H1 (cell line): ENCODE results near the gene ATP1B3. TPM values are rescaled to one million over a fixed set of nuclear protein-coding genes. Genes with fewer than 3 reads are reported as not detected.

Experiments used
- CTCF ChIA-PET: fragments of 300-600 bp; sonication (Branson Sonifier 250); formaldehyde crosslinking; loops from one replicate; lab custom pipeline; 2021; ENCODE audit not compliant: partially characterized antibody; lab: Charles Lee
- POLR2A ChIA-PET: fragments of 300-600 bp; sonication (Branson Sonifier 250); formaldehyde crosslinking; loops from one replicate; lab custom pipeline; 2021; ENCODE audit warnings: inconsistent platforms; ENCODE audit not compliant: partially characterized antibody; lab: Charles Lee
- DNase-seq, 2 experiments: peaks; one replicate each; pipeline versions ENCODE4 v3.0.0 to v3.0.0-alpha.2; 2010 to 2022; ENCODE audit warnings: low spot score in 2 of 2, low read depth in 1 of 2, mixed read lengths in 1 of 2
- FAIRE-seq: peaks from 2 replicates; lab custom pipeline; 2011; peaks lifted over from hg19 to GRCh38; lab: Jason Lieb, UNC
- H2AFZ ChIP-seq: 2 replicates; pipeline ENCODE4 v1.8.1; 2012; ENCODE audit warnings: low read length, inconsistent platforms
- H2AK5ac ChIP-seq: 2 replicates; pipeline ENCODE4 v1.6.1; 2013; ENCODE audit warnings: low read depth, low read length
- H2BK120ac ChIP-seq: replicated peaks from 2 replicates; pipeline ENCODE3; 2013; ENCODE audit warnings: low read depth, low read length, inconsistent platforms
- H2BK12ac ChIP-seq: 2 replicates; pipeline ENCODE4 v1.6.1; 2013; ENCODE audit warnings: low read depth, low read length
- H2BK15ac ChIP-seq: 2 replicates; pipeline ENCODE4 v1.6.1; 2013; ENCODE audit warnings: low read length
- H2BK20ac ChIP-seq: 2 replicates; pipeline ENCODE4 v1.6.1; 2013; ENCODE audit warnings: low read length
- H2BK5ac ChIP-seq: 2 replicates; pipeline ENCODE4 v1.6.1; 2013; ENCODE audit warnings: low read depth, low read length
- H3K14ac ChIP-seq: 2 replicates; pipeline ENCODE4 v1.6.1; 2013; ENCODE audit warnings: inconsistent platforms; ENCODE audit not compliant: insufficient read length
- H3K18ac ChIP-seq: 2 replicates; pipeline ENCODE4 v1.6.1; 2013; ENCODE audit warnings: low read length; ENCODE audit errors: extremely low read depth
- H3K23ac ChIP-seq: 2 replicates; pipeline ENCODE4 v1.6.1; 2013; ENCODE audit warnings: inconsistent platforms; ENCODE audit not compliant: insufficient read length
- H3K23me2 ChIP-seq: 2 replicates; pipeline ENCODE4 v1.6.1; 2013; ENCODE audit warnings: low read depth, low read length
- H3K27ac ChIP-seq: 2 replicates; pipeline ENCODE4 v1.6.1; 2011; ENCODE audit warnings: low read depth, low read length, inconsistent platforms
- H3K27me3 ChIP-seq, 4 experiments: replicated peaks in 1 of 4; 1 replicate in 1 of 4; 2 replicates in 3 of 4; pipeline versions ENCODE4 v1.6.1 to v1.8.1; 2011 to 2013; ENCODE audit warnings: low read length in 3 of 4, mild to moderate bottlenecking in 3 of 4, inconsistent platforms in 2 of 4, mixed read lengths in 2 of 4, moderate library complexity in 1 of 4; ENCODE audit not compliant: control insufficient read depth in 3 of 4, insufficient read depth in 3 of 4; ENCODE audit errors: extremely low read depth in 1 of 4
- H3K36me3 ChIP-seq, 4 experiments: 2 replicates each; pipeline versions ENCODE4 v1.6.1 to v1.8.1; 2011 to 2013; ENCODE audit warnings: mild to moderate bottlenecking in 4 of 4, low read length in 3 of 4, moderate library complexity in 2 of 4, control low read depth in 1 of 4, inconsistent platforms in 1 of 4; ENCODE audit not compliant: insufficient read depth in 4 of 4, control insufficient read depth in 2 of 4
- H3K4ac ChIP-seq: replicated peaks from 2 replicates; pipeline ENCODE3; 2013; ENCODE audit warnings: low read length, low read depth, mixed read lengths, inconsistent platforms; ENCODE audit not compliant: insufficient read length
- H3K4me1 ChIP-seq, 4 experiments: replicated peaks in 1 of 4; 1 replicate in 1 of 4; 2 replicates in 3 of 4; pipeline versions ENCODE4 v1.6.1 to v1.8.1; 2011 to 2013; ENCODE audit warnings: low read length in 3 of 4, inconsistent platforms in 2 of 4, mixed read lengths in 1 of 4; ENCODE audit not compliant: insufficient read depth in 4 of 4, control insufficient read depth in 3 of 4
- H3K4me2 ChIP-seq, 2 experiments: 2 replicates each; pipeline versions ENCODE4 v1.6.1 to v1.8.1; 2011 to 2013; ENCODE audit warnings: low read depth in 2 of 2, low read length in 2 of 2, control low read depth in 1 of 2, inconsistent platforms in 1 of 2, mild to moderate bottlenecking in 1 of 2; ENCODE audit not compliant: insufficient read depth in 1 of 2
- H3K4me3 ChIP-seq, 4 experiments: fragments of 200-600, 300-600 bp in 1 of 4; sonication (generic), shearing (Covaris generic), sonication (Bioruptor Twin) in 1 of 4; 2 replicates each; pipeline versions ENCODE4 v1.5.1 to v1.8.1; 2011 to 2016; ENCODE audit warnings: low read length in 4 of 4, low read depth in 3 of 4, control low read depth in 2 of 4, inconsistent platforms in 2 of 4, mild to moderate bottlenecking in 2 of 4, mixed read lengths in 1 of 4, moderate library complexity in 1 of 4; ENCODE audit not compliant: insufficient read depth in 2 of 4; ENCODE audit errors: extremely low read depth in 1 of 4
- H3K56ac ChIP-seq: replicated peaks from 2 replicates; pipeline ENCODE3; 2013; ENCODE audit warnings: low read depth, mild to moderate bottlenecking, mixed read lengths, low read length, inconsistent platforms; ENCODE audit not compliant: insufficient read length
- H3K79me1 ChIP-seq: 2 replicates; pipeline ENCODE4 v1.6.1; 2013; ENCODE audit warnings: low read depth, low read length, control low read depth
- H3K79me2 ChIP-seq, 2 experiments: 2 replicates each; pipeline versions ENCODE4 v1.6.1 to v1.8.1; 2012 to 2013; ENCODE audit warnings: low read length in 2 of 2, mild to moderate bottlenecking in 2 of 2, inconsistent platforms in 1 of 2; ENCODE audit not compliant: insufficient read depth in 2 of 2, control insufficient read depth in 1 of 2
- H3K9ac ChIP-seq, 4 experiments: replicated peaks in 1 of 4; 1 replicate in 1 of 4; 2 replicates in 3 of 4; pipeline versions ENCODE4 v1.6.1 to v1.8.1; 2011 to 2013; ENCODE audit warnings: low read depth in 3 of 4, low read length in 3 of 4, control low read depth in 2 of 4, mild to moderate bottlenecking in 2 of 4, moderate library complexity in 2 of 4, inconsistent platforms in 1 of 4; ENCODE audit errors: extremely low read depth in 1 of 4
- H3K9me3 ChIP-seq, 2 experiments: 2 replicates each; pipeline versions ENCODE4 v1.6.1 to v1.8.1; 2012 to 2013; ENCODE audit warnings: mild to moderate bottlenecking in 2 of 2, moderate library complexity in 2 of 2, control low read depth in 1 of 2, inconsistent platforms in 1 of 2, low read depth in 1 of 2, low read length in 1 of 2, mixed read lengths in 1 of 2; ENCODE audit not compliant: insufficient read depth in 2 of 2
- H4K20me1 ChIP-seq, 2 experiments: replicated peaks in 1 of 2; 2 replicates each; pipeline versions ENCODE3 to v1.8.1; 2011 to 2013; ENCODE audit warnings: inconsistent platforms in 2 of 2, low read length in 2 of 2, mild to moderate bottlenecking in 1 of 2; ENCODE audit not compliant: insufficient read depth in 2 of 2, control insufficient read depth in 1 of 2
- H4K5ac ChIP-seq: 2 replicates; pipeline ENCODE4 v1.6.1; 2013; ENCODE audit warnings: low read length, low read depth, mixed read lengths, inconsistent platforms; ENCODE audit not compliant: insufficient read length
- H4K8ac ChIP-seq: 2 replicates; pipeline ENCODE4 v1.8.0; 2013; ENCODE audit warnings: mild to moderate bottlenecking, moderate library complexity, low read length, inconsistent platforms; ENCODE audit not compliant: insufficient read depth; ENCODE audit errors: extremely low read depth
- H4K91ac ChIP-seq: replicated peaks from 2 replicates; pipeline ENCODE3; 2013; ENCODE audit warnings: low read length, mixed read lengths, inconsistent platforms; ENCODE audit not compliant: insufficient read length
- ASH2L ChIP-seq: fragments of 200-600, 300-600 bp; sonication (generic); IDR thresholded peaks from one replicate; pipeline ENCODE4 v1.7.1; 2017; ENCODE audit warnings: low read length
- HDAC6 ChIP-seq: IDR thresholded peaks from one replicate; pipeline ENCODE4 v1.7.1; 2012; ENCODE audit warnings: low read depth, mild to moderate bottlenecking, inconsistent platforms, low read length, moderate library complexity
- MAFK ChIP-seq: IDR thresholded peaks from 2 replicates; pipeline ENCODE4 v1.6.1; 2012; ENCODE audit warnings: low read depth, mild to moderate bottlenecking, improper control_type of control experiment, low read length
- RAD21 ChIP-seq, 2 experiments: IDR thresholded peaks in 1 of 2; conservative IDR thresholded peaks in 1 of 2; 2 replicates each; pipeline ENCODE4 v1.6.1; 2011; ENCODE audit warnings: low read depth in 2 of 2, low read length in 2 of 2, improper control_type of control experiment in 1 of 2, inconsistent platforms in 1 of 2, mild to moderate bottlenecking in 1 of 2, moderate library complexity in 1 of 2
- SIRT6 ChIP-seq: IDR thresholded peaks from one replicate; pipeline ENCODE4 v1.7.1; 2012; ENCODE audit warnings: low read length, inconsistent platforms
- SP4 ChIP-seq: IDR thresholded peaks from 2 replicates; pipeline ENCODE4 v1.6.1; 2012; ENCODE audit warnings: low read length, inconsistent platforms
- TAF1 ChIP-seq: IDR thresholded peaks from 2 replicates; pipeline ENCODE4 v1.6.1; 2011; ENCODE audit warnings: mild to moderate bottlenecking, low read depth, low read length
- TBP ChIP-seq: IDR thresholded peaks from 2 replicates; pipeline ENCODE4 v1.6.1; 2011; ENCODE audit warnings: low read depth, low read length, improper control_type of control experiment
- polyA plus RNA-seq, 7 experiments: library from polyadenylated mRNA; depleted of rRNA in 3 of 7; stranded (reverse) in 5 of 7; unstranded in 2 of 7; fragments of >200 nt in 5 of 7; fragments of 200-250 nt in 2 of 7; gene quantifications; 1 replicate in 5 of 7; 2 replicates in 1 of 7; 4 replicates in 1 of 7; pipeline versions ENCODE4 v1.2.1 to v1.2.3, GENCODE V29; 2011 to 2013; ENCODE audit warnings: missing spikeins in 2 of 7, mixed read lengths in 2 of 7
- total RNA-seq: library from RNA; stranded (reverse); fragmentation: NEBNext Ultra II Directional; extraction: Animal tissue kit (Norgen Biotek cat#: 25700); gene quantifications from 2 replicates; pipeline ENCODE4 v1.2.1, GENCODE V29; 2021
- TF ChIP-seq, protein P1 (sequence below): IDR thresholded peaks from 2 replicates; pipeline ENCODE4 v1.6.1; 2012; ENCODE audit warnings: low read length, inconsistent platforms
- TF ChIP-seq, protein P2 (sequence below): IDR thresholded peaks from 2 replicates; pipeline ENCODE4 v1.6.1; 2011; ENCODE audit warnings: low read length, improper control_type of control experiment

ATP1B3 gene
- total and polyA plus RNA-seq, 2 of the 8 experiments (the other 6 are each of a cell fraction or from before 2014, with no cell fraction given) = 233 to 342 TPM

DNA sequence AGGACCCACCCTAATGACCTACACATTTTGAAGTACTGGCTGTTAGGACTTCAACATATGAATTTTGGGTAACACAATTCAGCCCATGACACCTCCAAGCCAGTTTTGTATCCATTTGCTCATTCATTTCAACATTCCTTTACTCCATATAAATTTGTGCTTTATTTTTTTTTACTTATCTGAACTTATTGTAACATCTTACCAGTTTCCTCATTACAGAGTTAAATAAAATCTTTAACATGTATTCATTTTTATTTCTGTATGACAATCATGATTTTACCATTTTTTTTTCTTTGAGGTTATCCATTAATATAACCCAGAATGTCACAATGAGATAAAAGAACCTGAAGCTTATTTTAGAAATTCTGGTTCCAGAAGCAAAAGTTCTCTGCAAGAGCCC is 48.0 kb upstream of the ATP1B3 start:
- Histone ChIP-seq H2BK15ac (no peak overlapping the region), H3K18ac (no peak overlapping the region), H3K9ac (no peak overlapping the region), H2BK20ac (no peak overlapping the region), H3K79me1 (no peaks in the 10 kb centered on the region), H2BK120ac (no peak overlapping the region), H2AK5ac (no peak overlapping the region), H2BK5ac (no peak overlapping the region), H2AFZ (no peak overlapping the region), H3K79me2 (no peaks in the 10 kb centered on the region), H3K23me2 (no peaks in the 10 kb centered on the region), H3K4ac (no peak overlapping the region), H3K27ac (no peak overlapping the region), H4K91ac (no peak overlapping the region), H3K27me3 (no peaks in the 10 kb centered on the region), H3K4me1 (peaks cover 0 to 3% (median 1%) of the 10 kb centered on the region in 4 experiments; a peak in 2 of 7 replicates), H4K8ac (no peak overlapping the region), H3K4me3 (no peak overlapping the region), H3K36me3 (no peaks in the 10 kb centered on the region), H3K56ac (no peak overlapping the region), H2BK12ac (no peak overlapping the region), H3K14ac (no peak overlapping the region), H3K9me3 (no peaks in the 10 kb centered on the region), H4K5ac (no peak overlapping the region), H3K4me2 (no peak overlapping the region; a peak in 1 of 4 replicates), H4K20me1 (no peaks in the 10 kb centered on the region), H3K23ac (no peak overlapping the region)
- ChIA-PET CTCF (no interaction called here), POLR2A (no interaction called here)
- DNase-seq (no peak), FAIRE-seq (no peak)
- no peak for TF ChIP-seq HDAC6
- TF ChIP-seq, protein P1, sequence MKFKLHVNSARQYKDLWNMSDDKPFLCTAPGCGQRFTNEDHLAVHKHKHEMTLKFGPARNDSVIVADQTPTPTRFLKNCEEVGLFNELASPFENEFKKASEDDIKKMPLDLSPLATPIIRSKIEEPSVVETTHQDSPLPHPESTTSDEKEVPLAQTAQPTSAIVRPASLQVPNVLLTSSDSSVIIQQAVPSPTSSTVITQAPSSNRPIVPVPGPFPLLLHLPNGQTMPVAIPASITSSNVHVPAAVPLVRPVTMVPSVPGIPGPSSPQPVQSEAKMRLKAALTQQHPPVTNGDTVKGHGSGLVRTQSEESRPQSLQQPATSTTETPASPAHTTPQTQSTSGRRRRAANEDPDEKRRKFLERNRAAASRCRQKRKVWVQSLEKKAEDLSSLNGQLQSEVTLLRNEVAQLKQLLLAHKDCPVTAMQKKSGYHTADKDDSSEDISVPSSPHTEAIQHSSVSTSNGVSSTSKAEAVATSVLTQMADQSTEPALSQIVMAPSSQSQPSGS = no peak
- TF ChIP-seq TBP = no peak
- no peak for TF ChIP-seq TAF1
- no peak for TF ChIP-seq RAD21 (IDR thresholded peaks at IDR 0.05 in 1 of 2, conservative IDR thresholded peaks at IDR 0.05 in 1 of 2; ENCODE audit: low read depth in 2 of 2, low read length in 2 of 2)
- TF ChIP-seq MAFK = no peak
- no peak for TF ChIP-seq ASH2L
- no peak for TF ChIP-seq SIRT6
- TF ChIP-seq, protein P2, sequence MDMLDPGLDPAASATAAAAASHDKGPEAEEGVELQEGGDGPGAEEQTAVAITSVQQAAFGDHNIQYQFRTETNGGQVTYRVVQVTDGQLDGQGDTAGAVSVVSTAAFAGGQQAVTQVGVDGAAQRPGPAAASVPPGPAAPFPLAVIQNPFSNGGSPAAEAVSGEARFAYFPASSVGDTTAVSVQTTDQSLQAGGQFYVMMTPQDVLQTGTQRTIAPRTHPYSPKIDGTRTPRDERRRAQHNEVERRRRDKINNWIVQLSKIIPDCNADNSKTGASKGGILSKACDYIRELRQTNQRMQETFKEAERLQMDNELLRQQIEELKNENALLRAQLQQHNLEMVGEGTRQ = no peak
- TF ChIP-seq SP4 = no peak
